Measurements from ENCODE around the gene SPATA17.
"Not testable (repeated sequence)": the region's sequence is repeated elsewhere in the genome, so short reads cannot be mapped to it uniquely, and the experiment has no call there.

The SPATA17 gene

GRCh38 chr1:217681806-217682205 lies 50.7 kb downstream of the SPATA17 start:
- DNase-seq, result no peak

DNA sequence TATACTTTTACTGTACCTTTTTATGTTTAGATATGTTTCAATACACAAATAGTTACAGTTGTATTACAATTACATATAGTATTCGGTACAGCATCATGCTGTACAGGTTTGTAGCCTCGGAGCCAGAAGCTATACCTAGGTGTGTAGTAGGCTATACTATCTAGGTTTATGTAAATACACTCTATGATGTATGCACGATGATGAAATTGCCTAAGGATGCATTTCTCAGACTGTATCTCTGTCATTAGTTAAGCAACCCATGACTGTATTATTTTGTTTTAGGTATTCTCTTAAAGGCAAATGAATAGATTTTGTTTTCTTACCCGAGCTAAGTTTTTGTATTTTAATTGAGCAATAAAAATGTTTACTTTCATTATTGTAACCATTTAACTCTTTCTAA lies 56.4 kb downstream of the SPATA17 start:
- DNase-seq, result no peak

GRCh38 chr1:217696140-217696539 lies 65.0 kb downstream of the SPATA17 start:
- DNase-seq, result not testable (repeated sequence)

DNA sequence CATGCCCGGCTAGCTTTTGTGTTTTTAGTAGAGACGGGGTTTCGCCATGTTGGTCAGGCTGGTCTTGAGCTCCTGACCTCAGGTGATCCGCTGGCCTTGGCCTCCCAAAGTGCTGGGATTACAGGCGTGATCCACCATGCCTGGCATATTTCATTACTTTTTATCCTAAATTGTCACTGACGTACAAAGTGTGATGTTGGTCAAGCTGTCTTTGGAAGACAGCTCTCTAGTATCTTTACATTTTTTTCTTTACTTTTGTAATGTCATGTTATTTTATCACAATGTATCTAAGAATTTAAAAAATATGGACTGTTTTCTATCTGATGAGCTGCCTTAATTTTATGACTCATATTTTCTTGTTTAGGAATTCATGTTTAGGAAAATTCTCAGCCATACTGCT lies 72.2 kb downstream of the SPATA17 start:
- DNase-seq, result no peak

GRCh38 chr1:217712925-217713597 lies 81.9 kb downstream of the SPATA17 start:
- DNase-seq, result no peak

DNA sequence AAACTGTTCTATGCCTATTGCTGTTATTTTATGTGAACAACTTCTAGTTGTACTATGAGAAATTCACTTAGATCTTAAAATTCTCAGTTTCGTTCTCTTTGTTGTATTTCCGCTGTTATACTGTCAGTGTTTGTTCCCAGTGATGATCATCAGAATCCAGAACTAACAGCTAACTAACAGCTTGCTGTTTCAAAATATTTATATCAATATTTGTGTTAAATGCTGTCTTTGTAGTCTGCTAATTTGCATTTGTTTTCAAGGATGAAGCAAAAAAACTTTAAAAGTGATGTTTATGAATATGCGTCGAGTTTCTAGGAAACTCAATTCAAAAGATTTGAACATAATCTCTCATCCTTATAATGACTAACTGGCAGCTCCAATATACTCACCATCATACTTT lies 84.5 kb downstream of the SPATA17 start:
- DNase-seq, result no peak

GRCh38 chr1:217717959-217718358 lies 86.8 kb downstream of the SPATA17 start:
- no peak for DNase-seq

- DNase-seq, result no peak
Measured at GRCh38 chr1:217718873-217719272, 87.7 kb downstream of the SPATA17 start.

GRCh38 chr1:217721692-217722091 lies 90.5 kb downstream of the SPATA17 start:
- no peak for DNase-seq

DNA sequence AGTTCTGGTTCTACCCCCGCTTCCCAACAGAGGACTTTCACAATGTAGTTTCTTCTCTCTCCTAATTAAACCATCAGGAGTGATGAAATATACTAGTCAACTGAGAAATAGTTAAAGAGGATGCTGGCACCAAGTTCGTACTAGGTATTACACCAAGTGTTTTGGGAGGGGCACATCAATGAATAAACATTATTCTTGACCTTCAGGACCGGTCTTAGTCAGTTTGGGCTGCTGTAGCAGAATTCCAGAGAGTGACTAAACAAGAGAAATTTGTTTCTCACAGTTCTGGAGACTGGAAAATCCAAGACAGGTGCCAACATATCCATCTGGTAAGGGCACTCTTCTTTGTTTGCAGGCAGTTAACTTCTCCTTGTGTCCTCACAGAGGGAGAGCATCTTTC lies 103.8 kb downstream of the SPATA17 start:
- DNase-seq, result no peak

DNA sequence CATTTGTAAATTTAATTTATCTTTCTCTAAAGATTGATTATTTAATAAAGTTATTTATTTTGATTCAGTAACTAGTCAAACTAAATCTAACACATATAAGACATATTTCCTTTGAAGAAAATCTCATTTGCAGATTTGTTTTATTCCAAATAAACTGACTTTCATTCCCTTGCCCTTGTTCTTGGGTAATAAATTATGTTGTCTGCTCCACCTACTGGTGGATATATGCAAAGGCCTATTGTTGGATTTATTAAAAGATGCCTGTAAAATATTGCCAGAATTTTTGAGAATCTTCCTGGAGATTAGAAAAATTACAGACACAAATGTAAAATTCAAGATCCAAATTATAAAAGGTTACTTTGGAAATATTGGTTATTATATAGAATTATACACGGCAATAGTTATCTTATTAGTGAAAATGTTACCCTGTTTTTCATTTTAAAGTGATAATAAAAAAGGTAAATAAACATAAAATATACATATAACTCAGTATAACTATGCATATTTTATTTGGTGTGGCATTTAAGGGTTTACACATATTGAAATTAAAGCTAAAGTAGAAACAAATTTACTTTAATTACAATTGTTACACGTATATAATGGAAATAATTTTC lies 116.1 kb downstream of the SPATA17 start:
- no peak for DNase-seq

- no peak for DNase-seq
Measured at GRCh38 chr1:217769768-217770167, 138.6 kb downstream of the SPATA17 start.

DNA sequence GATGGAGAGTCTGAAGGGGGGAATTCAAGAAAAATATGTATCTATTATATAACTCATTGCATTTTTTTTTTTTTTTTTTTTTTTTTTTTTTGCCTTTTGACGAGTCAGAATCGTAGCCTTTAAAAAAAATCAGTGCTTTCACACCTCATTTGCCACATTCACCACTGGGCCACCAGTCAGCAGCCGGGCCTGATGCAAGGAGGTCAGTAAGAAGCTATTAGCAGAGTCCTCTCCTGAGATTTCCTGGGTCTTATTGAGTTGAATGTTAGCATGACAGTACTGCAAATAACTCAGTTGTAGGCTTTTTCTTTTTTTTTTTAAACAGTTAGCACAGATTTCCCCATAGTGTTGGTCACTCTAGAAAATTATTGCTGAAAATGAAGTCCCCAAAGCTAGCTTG lies 139.8 kb downstream of the SPATA17 start:
- DNase-seq, result no peak

- DNase-seq, result no peak
Measured at GRCh38 chr1:217776693-217777092, 145.5 kb downstream of the SPATA17 start.

GRCh38 chr1:217781056-217781455 lies 149.9 kb downstream of the SPATA17 start:
- no peak for DNase-seq

DNA sequence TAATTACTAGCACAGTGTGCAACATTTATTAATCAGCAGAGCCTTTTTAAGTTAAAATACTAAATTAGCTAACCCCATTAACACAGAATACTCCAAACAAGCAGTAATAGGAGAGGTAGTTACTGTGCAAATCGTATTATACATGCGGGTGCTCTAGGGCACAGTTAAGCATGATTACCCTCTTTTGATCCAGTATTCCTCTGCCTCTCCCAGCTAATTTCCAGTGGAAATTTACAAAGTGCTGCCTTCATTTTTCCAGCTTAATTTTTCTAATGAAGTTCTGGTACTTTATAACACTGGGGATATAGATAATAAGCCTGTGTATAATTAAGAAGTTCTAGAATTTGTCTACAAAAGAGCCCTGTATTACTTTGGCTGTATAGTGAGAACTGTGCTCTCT lies 159.9 kb downstream of the SPATA17 start:
- no peak for DNase-seq

DNA sequence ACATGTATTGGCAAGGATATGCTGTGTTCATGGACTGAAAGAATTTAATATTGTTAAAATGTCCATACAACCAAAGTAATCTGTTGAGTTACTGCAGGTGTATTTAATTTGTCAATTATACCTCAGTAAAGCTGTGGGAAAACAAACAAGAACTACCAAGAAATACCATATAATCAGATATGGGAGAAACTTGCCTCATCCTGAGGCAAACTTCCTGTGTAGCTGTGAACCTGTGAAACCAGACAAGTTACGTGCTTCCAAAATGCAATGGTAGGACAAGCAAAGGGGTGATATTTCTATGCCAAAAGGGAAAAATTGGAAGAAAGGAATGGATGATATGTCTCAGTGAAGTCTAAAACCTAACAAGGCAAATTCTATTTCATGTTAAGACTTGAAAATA lies 174.6 kb downstream of the SPATA17 start:
- no peak for DNase-seq

GRCh38 chr1:217812175-217812574 lies 181.0 kb downstream of the SPATA17 start:
- DNase-seq, result no peak

- DNase-seq, result no peak
Measured at GRCh38 chr1:217813031-217813430, 181.9 kb downstream of the SPATA17 start.

DNA sequence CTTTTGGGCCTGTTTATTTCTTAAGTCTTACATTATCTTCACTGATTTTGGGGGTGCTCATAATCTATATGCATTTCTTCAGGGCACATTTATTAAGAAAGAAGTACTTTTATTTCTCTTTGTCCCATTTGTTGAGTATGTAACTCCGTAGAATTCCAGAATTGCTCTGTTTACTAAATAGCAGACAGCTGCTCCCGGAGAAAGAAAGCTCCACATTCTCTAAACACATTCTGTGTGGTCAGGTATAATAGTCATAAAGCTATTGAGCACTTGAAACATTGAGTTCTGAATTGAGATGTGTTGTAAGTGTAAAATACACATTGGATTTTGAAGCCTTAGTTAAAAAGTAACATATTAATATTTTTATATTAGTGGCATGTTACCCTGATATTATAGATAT lies 206.5 kb downstream of the SPATA17 start:
- DNase-seq, result no peak

GRCh38 chr1:217839161-217839560 lies 208.0 kb downstream of the SPATA17 start:
- no peak for DNase-seq

DNA sequence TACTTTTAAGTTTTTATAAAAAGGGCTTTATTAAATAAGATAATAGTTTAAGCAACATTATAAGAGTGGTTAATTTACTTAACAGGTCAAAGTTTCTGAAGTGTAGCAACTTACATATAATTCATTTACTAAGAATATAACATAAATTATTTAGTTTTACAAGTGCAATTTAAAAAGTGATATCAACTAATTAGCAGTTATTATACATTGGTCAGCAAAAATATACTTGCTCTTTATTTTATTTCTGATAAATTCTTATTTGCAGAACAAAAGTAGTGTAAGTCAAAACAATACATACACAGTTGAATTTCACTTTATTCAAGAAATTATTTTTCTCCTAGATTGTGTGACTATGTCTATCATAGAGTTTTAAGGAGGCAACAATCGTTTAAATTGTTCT lies 215.6 kb downstream of the SPATA17 start:
- no peak for DNase-seq

DNA sequence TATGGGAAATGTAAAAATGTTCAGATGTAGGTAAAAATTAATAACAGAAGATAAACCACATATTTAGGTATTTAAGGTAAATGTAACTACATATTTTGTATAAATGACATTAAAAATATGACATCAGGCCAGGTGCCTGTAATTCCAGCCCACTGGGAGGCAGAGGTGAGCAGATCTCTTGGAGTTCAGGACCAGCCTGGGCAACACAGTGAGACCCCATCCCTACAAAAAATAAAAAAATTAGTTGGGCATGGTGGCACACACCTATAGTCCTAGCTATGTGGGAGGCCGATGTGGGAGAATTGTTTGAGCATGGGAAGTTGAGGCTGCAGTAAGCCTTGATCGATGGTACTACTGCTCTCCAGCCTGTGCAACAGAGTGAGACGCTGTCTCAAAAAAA lies 216.5 kb downstream of the SPATA17 start:
- DNase-seq, result no peak

GRCh38 chr1:217856342-217857034 lies 225.3 kb downstream of the SPATA17 start:
- DNase-seq, result no peak
